NCI-H345 (cell line): ENCODE results near the gene TLR2.
"Not testable (repeated sequence)": the region's sequence is repeated elsewhere in the genome, so short reads cannot be mapped to it uniquely, and the experiment has no call there.

Experiments
- DNase-seq: peaks from one replicate; lab custom pipeline; 2025; lab: John Stamatoyannopoulos, UW

The TLR2 gene

GRCh38 chr4:153661215-153661822, 22.8 kb upstream of the TLR2 start:
- DNase-seq = no peak

DNA sequence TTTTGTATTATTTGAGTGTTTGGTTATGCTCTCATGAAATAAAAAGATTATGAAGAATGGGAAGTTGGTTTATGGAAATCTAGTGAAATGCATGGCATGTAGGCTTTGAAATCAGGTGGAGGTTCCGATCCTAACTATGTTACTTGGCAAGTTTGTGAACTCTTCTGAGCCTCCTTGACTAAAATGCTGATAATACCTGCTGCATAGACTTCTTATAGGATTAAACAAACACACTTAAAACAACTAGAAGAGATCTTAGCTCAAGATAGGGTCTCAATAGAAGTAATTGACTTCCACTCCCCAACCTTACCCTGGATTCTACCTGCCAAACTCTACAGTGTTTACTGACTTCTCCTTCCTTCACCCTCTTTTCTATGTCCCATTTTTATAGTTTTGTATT, 22.2 kb upstream of the TLR2 start:
- DNase-seq = no peak

GRCh38 chr4:153663667-153664066, 20.4 kb upstream of the TLR2 start:
- no peak for DNase-seq

GRCh38 chr4:153666505-153666904, 17.6 kb upstream of the TLR2 start:
- DNase-seq = not testable (repeated sequence)

DNA sequence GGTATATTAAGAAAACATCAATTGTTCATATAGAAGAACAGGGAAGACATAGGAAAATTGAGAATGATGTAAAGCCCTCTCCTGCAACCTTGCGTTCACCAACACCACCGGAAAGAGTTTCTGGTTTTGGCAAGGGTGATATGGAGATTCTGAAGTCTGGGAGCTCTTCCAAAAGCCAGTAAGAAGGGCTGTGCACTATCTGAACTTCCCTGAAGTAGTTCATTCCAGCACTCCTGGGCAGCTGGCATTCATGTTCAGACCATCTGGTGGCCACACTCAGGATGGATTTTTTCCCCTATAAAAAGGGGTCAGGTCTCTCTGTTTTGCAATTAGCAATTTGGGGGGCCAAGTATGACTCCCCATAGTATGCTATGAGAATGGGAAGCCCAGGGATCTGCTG, 15.4 kb upstream of the TLR2 start:
- DNase-seq = no peak

GRCh38 chr4:153669838-153670237, 14.2 kb upstream of the TLR2 start:
- DNase-seq = no peak

GRCh38 chr4:153676486-153676885, 7.6 kb upstream of the TLR2 start:
- DNase-seq = no peak

DNA sequence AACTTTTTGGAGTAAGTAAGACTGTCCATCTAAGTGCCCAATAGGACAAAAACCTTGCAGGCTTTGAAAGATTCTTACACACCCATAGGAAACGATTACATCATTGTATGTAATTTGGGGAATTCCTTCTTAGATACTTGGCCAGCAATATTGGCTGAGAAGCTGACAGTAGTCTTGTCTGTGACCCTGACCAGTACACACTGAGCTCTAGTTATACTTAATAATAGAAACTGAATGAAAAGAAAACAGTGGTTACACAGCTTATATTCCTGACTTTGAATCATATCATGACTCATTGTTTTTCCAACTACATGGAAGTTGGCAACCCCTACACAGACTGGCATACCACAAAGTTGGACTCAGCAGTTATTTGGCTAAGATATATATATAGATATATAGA, 7.1 kb upstream of the TLR2 start:
- no peak for DNase-seq

DNA sequence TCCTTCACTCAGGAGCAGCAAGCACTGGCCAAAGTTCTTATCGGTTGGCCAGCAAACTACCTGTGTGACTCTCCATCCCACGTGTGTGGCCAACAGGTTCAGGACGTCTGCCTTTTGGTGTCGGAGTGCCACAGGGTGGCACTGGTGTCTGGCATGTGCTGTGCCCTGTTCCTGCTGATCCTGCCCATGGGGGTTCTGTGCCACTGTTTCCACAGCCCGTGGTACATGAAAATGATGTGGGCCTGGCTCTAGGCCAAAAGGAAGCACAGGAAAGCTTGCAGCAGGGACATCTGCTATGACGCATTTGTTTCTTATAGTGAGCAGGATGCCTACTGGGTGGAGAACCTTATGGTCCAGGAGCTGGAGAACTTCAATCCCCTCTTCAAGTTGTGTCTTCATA, 4.6 kb upstream of the TLR2 start:
- no peak for DNase-seq

DNA sequence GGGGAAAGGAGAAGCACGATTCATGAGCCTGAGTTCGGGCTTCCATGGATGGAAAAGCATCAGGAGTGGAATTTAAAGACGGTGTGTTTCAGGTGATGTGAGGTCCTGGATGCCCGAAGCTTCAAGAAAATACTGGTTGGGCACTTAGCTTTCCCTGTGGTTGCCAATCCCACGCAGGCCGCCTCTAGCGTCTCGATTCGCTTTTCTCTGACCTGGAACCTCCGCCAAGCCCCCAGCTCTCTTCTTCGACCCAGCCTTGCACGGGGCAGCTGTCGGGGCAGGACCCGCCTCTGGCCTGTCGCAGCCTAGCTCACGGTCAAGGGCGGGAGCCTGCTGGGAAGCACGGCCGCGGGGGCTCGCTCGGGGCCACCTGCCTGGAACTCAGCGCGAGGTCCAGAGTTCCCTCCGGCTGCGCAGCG, 308 bp upstream of the TLR2 start:
- DNase-seq = no peak

- no peak for DNase-seq
Observed at GRCh38 chr4:153684971-153685371, 891 bp downstream of the TLR2 start.

DNA sequence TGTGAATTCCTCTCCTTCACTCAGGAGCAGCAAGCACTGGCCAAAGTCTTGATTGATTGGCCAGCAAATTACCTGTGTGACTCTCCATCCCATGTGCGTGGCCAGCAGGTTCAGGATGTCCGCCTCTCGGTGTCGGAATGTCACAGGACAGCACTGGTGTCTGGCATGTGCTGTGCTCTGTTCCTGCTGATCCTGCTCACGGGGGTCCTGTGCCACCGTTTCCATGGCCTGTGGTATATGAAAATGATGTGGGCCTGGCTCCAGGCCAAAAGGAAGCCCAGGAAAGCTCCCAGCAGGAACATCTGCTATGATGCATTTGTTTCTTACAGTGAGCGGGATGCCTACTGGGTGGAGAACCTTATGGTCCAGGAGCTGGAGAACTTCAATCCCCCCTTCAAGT, 20.4 kb downstream of the TLR2 start:
- no peak for DNase-seq

- DNase-seq = no peak
Observed at GRCh38 chr4:153705743-153706468, 21.8 kb downstream of the TLR2 start.

DNA sequence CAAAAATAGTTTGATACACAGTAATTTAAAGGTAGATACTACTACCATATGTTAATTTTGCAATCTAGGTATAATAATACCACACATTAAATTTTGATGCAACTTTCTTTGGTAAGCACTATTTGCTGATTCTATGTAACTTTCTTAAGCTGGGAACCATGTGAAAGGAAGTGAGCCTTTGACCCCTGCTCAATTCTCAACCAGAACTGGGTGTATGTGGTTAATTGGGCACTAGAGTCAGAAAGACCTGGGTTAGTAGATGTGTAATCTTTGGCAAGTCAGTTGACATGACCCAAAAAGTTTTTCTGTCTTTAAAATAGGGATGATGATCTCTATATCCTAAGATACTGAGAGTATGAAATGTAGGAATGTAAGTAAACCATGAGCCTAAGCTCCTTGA, 22.4 kb downstream of the TLR2 start:
- DNase-seq = no peak

GRCh38 chr4:153710681-153711080, 26.6 kb downstream of the TLR2 start:
- DNase-seq = no peak

DNA sequence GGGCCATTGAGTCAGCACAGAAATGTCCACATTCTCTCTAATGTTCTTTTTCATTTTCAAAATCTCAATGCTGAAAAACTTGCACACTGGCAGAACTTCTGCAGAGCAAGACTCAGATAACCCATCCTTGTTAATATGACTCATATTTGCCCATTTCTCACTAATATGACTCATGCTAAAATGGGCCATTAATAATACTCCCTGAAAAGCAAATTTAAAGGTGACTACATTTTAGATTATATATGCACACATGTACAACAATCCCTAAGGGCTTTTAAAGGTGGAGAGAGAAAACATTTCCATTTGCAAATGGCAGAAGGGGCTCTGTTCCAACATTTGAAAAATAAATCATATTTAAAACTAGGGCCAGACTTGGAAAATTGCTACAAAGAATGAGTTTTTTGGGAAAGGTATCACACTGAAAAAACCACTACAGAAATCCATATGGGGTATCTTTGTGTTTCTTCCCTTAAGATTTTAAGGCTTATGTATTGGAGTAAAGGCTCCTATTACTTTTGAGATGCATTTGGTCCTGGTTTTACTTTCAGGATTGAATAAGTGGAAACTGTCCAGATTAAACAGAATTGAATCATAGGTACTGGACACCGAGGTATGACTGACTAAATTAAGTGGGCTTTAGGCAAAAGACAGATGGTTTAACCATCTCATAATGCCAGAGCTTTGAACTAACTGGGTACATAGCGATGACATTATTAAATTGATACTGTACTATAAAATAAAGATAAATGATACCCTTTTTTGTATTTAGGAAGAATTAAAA, 30.0 kb downstream of the TLR2 start:
- DNase-seq = no peak

DNA sequence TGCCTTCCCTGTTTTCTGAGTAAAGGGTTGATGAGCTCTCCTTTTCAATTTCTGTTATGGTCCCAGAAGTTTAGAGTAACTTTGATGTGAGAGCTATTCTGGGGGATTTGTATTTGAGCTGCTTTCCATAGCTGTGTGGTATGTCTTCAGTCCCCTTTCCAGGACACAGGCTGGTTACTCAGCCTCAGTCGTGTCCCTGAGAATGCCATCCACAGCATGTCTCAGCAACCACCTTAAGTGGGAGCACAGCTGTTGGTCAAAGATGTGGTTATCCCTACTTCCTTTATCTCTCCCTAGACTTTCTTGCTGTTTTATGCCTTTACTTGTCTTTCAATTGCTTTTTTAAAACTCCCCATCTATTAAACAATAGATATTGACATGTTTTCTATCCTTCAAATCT, 38.0 kb downstream of the TLR2 start:
- DNase-seq = no peak

DNA sequence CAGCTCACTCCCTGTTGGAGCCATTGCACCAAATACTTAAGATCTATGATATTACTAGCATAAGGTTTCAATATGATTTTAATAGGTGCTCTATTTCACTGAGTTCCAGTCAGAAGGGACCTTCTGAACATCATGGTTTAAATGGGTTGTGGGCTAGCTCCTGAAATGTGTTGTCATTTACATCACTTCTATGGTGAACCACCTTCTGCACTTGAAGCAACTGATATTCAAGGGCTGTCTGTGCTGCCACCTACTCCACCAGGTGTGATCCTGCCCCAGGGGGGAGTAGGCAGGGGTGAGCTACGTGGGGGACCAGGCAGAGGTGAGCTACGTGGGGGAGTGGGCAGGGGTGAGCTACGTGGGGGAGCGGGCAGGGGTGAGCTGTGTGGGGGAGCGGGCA, 40.5 kb downstream of the TLR2 start:
- no peak for DNase-seq

DNA sequence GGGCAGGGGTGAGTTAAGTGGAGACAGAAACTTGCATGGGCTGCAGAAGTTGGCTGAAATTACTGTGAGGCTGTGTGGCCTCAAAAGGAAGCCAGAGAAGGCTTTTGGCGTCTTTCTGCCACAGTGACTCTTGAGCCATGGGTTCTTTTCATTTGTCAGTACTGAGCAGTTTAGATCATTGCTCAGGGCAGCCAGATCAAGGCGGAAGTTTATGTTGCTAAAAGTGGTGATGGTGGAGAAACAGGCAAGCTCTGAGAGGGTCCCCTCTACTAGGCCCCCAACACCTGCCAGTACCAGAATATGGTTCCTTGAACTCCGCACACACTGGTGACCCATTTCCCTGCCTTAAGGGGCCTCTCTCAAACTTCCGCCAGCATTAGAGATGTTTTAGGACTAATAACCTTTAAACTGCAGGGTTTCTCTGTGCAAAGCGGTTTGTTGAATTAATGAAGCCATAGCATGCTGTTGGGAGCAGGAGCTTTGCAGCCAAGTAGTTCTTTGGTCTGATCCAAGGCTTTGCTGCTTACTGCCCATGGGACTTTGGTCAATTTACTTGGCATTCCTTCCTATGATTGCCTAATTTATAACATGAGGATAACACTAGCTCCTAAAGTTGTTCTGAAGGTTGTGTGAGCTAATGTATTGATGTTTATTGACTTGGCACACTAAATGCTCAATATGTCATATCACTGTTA, 41.2 kb downstream of the TLR2 start:
- DNase-seq = no peak

- no peak for DNase-seq
Observed at GRCh38 chr4:153725831-153726154, 41.7 kb downstream of the TLR2 start.

GRCh38 chr4:153728151-153728550, 44.1 kb downstream of the TLR2 start:
- DNase-seq = no peak

- DNase-seq = no peak
Observed at GRCh38 chr4:153728660-153729059, 44.6 kb downstream of the TLR2 start.

- DNase-seq = no peak
Observed at GRCh38 chr4:153729895-153730294, 45.8 kb downstream of the TLR2 start.
